ENCODE results near the gene ITGBL1.

GRCh38 chr13:101408154-101408553, 44.3 kb upstream of the ITGBL1 start:
- TF ChIP-seq POLR2A (IDR thresholded peaks at IDR 0.05) = no peak
- no peak for TF ChIP-seq CTCF (IDR thresholded peaks at IDR 0.05 in 4 of 5, conservative IDR thresholded peaks at IDR 0.05 in 1 of 5)
